WTC11 (cell line): ENCODE results near the gene KRT32.

Experiments
- CTCF ChIP-seq: fragments of 200-600 bp; IDR thresholded peaks from 2 replicates; pipeline ENCODE4 v1.8.0; 2022; ENCODE audit warnings: antibody characterized with exemption
- HMGXB4 ChIP-seq: sonication (generic); formaldehyde crosslinking; IDR thresholded peaks from 2 replicates; pipeline ENCODE4 v1.8.1; 2023; ENCODE audit warnings: mild to moderate bottlenecking, moderate library complexity, missing genetic modification reagents
- JUN ChIP-seq: sonication (generic); formaldehyde crosslinking; IDR thresholded peaks from 2 replicates; pipeline ENCODE4 v1.8.0; 2023; ENCODE audit warnings: mild to moderate bottlenecking, missing genetic modification reagents
- NFATC4 ChIP-seq: fragments of 250-450 bp; sonication (Bioruptor Pico); IDR thresholded peaks from 2 replicates; pipeline ENCODE4 v1.9.0; 2021; ENCODE audit warnings: mild to moderate bottlenecking
- NFE2L1 ChIP-seq: sonication (generic); formaldehyde crosslinking; IDR thresholded peaks from 2 replicates; pipeline ENCODE4 v1.8.1; 2023; ENCODE audit warnings: missing genetic modification reagents
- ZBTB21 ChIP-seq: sonication (generic); formaldehyde crosslinking; IDR thresholded peaks from 2 replicates; pipeline ENCODE4 v1.8.1; 2023; ENCODE audit warnings: mild to moderate bottlenecking, missing genetic modification reagents, borderline replicate concordance
- ZNF121 ChIP-seq: sonication (generic); formaldehyde crosslinking; IDR thresholded peaks from 2 replicates; pipeline ENCODE4 v1.8.0; 2023; ENCODE audit warnings: missing genetic modification reagents
- TF ChIP-seq, protein P1 (sequence below): sonication (generic); formaldehyde crosslinking; IDR thresholded peaks from 2 replicates; pipeline ENCODE4 v1.8.1; 2023; ENCODE audit warnings: mild to moderate bottlenecking, missing genetic modification reagents, borderline replicate concordance

DNA sequence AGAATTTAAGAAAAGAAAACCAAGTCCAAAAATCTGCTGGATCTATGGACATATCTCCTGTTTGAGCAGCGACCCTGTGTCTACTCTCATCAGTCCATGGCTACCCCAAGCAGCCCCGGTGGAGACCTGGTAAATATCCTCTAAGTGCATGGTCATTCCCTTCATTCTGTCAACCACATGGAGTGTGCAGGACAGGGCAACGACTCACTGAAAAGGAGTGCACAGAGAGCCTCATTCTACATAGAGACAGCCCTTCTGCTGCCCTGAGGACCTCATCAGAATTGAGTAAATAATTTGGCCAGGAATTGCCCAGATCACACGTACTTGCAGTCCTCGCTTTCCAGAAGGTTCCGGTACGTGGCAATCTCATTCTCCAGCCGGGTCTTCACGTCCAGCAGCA lies 29.4 kb downstream of the KRT32 start:
- no peak for TF ChIP-seq NFATC4 (CRISPR knock-in tag)
- no peak for TF ChIP-seq CTCF
- TF ChIP-seq JUN: no peak
- no peak for TF ChIP-seq NFE2L1 (CRISPR knock-in tag)
- no peak for TF ChIP-seq HMGXB4
- no peak for TF ChIP-seq ZBTB21 (CRISPR knock-in tag)
- no peak for TF ChIP-seq ZNF121
- TF ChIP-seq, protein P1, sequence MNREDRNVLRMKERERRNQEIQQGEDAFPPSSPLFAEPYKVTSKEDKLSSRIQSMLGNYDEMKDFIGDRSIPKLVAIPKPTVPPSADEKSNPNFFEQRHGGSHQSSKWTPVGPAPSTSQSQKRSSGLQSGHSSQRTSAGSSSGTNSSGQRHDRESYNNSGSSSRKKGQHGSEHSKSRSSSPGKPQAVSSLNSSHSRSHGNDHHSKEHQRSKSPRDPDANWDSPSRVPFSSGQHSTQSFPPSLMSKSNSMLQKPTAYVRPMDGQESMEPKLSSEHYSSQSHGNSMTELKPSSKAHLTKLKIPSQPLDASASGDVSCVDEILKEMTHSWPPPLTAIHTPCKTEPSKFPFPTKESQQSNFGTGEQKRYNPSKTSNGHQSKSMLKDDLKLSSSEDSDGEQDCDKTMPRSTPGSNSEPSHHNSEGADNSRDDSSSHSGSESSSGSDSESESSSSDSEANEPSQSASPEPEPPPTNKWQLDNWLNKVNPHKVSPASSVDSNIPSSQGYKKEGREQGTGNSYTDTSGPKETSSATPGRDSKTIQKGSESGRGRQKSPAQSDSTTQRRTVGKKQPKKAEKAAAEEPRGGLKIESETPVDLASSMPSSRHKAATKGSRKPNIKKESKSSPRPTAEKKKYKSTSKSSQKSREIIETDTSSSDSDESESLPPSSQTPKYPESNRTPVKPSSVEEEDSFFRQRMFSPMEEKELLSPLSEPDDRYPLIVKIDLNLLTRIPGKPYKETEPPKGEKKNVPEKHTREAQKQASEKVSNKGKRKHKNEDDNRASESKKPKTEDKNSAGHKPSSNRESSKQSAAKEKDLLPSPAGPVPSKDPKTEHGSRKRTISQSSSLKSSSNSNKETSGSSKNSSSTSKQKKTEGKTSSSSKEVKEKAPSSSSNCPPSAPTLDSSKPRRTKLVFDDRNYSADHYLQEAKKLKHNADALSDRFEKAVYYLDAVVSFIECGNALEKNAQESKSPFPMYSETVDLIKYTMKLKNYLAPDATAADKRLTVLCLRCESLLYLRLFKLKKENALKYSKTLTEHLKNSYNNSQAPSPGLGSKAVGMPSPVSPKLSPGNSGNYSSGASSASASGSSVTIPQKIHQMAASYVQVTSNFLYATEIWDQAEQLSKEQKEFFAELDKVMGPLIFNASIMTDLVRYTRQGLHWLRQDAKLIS (CRISPR knock-in tag): no peak
